ENCODE results near the gene SLC8B1.

- TF ChIP-seq EZH2 (IDR thresholded peaks at IDR 0.05; ENCODE audit: low read length) (no peak), CTCF (optimal IDR thresholded peaks at IDR 0.05 in 1 of 3, IDR thresholded peaks at IDR 0.05 in 1 of 3, conservative IDR thresholded peaks at IDR 0.05 in 1 of 3; ENCODE audit: extremely low read depth in 1 of 3, insufficient read depth in 2 of 3, low read length in 3 of 3) (no peak)
Measured at GRCh38 chr12:113365639-113366395, 30.9 kb upstream of the SLC8B1 start.

Data from keratinocyte (primary cell).